ENCODE results near the gene FOXL2NB.
"Not testable (repeated sequence)": the region's sequence is repeated elsewhere in the genome, so short reads cannot be mapped to it uniquely, and the experiment has no call there.

The FOXL2NB gene

GRCh38 chr3:138946663-138947494 lies at the start of gene FOXL2NB, which contains the start of gene FOXL2:
Gene FOXL2NB, plus strand, starts transcription at chr3:138947217. Its CDS starts 148 bp downstream, at chr3:138947365.
Gene FOXL2, minus strand, starts transcription at chr3:138947137. Its CDS starts 415 bp downstream, at chr3:138946722.
- peak; percentile 35 for DNase-seq

DNA sequence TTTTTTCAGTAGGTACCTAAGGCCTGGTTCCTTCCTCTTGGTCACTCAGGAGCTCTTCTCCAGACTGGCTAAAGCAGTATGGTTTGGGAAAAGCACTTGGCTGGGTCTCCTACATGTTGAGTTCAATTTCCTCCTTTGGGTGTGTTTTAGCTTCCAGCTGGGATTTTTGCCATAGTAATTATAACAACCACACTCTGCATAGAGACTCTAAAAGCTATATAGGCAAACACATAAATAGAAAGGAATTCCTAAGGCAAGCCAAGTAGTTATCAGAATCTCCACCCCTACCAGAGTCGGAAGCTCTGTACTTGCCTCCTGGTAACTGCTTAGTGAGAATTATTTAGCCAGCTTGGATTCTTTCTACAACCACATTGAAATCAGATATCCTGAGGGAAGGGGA lies 48.7 kb upstream of the FOXL2NB start:
- no peak for DNase-seq

GRCh38 chr3:138898708-138899107 lies 48.3 kb upstream of the FOXL2NB start:
- no peak for DNase-seq

DNA sequence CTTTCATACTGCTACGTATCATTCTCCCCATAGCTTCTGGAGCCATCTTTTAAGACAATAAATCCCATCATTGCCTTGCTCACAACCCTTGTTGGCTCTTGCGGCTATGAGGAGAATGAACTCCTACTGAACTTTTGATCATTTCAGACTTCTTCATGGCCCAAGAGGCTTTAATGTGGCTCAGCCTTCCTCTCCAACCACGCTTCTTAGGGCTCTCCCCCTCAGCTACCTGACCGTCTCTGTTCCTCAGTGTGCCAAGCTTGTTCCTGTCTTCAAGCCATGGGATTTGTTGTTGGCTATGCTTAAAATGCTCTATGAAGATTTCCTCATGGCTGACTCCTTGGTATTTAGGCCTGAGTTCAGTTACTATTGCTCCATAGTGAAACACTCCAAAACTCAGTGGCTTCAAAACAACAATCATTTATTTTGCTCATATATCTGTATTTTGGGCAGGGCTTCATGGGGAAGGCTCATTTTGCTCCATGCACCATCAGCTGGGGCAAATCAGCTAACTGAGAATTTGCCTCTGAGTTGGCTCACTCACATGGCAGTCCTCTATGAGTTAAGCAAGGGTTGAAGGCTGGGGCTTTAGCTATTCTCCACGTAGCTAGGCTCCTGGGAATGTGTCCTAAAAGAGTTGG lies 47.5 kb upstream of the FOXL2NB start:
- DNase-seq = no peak

DNA sequence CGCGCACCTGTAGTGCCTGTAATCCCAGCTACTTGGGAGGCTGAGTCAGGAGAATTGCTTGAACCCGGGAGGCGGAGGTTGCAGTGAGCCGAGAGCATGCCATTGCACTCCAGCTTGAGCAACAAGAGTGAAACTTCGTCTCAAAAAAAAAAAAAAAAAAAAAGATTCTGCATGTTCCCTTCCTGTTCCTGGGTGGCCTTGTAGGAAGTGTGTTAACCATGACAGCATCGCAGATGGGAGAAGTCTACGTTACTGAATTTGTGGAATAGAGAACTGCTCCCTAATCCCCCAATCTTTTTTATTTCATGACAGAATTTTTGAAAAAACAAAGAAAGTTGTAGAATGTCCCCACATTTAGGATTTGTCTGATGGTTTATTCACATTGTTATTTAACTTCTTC lies 45.5 kb upstream of the FOXL2NB start:
- no peak for DNase-seq

DNA sequence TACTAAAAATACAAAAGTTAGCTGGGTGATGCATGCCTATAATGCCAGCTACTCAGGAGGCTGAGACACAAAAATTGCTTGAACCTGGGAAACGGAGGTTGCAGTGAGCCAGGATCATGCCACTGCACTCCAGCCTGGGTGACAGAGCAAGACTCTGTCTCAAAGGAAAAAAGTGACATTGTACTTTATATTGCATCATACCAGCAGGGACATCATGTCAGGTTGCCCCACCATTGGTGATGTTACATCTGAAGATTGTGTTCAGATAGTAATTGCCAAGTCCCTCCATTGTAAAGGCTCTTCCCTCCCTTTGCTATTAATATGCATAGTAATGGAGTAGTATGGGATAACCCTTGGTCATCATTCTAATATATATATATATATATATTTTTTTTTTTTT lies 44.8 kb upstream of the FOXL2NB start:
- DNase-seq = no peak

- no peak for DNase-seq
Observed at GRCh38 chr3:138907539-138907938, 39.5 kb upstream of the FOXL2NB start.

- DNase-seq = no peak
Observed at GRCh38 chr3:138908846-138909245, 38.2 kb upstream of the FOXL2NB start.

DNA sequence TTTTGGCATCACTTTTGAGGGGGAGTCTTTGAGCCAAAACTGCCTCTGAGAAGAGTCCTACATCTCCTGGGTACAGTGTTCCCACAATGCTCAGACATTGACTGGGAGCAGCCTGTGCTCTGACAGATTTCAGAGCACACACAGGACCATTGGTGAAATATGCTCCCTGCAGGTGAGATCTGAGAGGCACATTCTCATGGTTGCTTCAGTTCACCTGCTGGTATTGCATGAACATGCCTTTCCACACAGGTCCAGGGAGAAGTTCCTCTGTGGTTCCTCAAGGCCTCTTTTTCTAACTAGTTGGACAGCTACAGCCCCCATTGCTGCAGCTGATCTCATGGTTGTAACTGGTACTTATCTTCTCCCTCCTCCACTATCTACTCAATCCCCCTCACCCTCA lies 37.1 kb upstream of the FOXL2NB start:
- DNase-seq = no peak

DNA sequence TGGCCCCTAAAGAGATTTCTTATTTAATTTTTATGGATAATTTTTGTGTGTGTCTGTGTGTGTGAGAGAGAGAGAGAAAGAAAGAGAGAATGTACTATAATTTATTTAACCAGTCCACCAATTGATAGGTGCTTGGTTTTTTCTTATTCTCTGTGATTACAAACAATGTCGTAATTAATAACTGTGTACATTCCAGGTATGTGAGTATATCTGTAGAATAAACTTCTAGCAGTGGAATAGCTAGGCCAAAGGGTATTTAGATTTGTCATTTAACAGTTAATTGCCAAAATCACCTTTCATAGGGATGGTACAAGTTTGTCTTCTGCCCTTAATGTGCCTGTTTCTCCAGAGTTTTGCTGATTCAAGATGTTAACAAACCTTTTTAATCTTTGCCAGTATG lies 35.4 kb upstream of the FOXL2NB start:
- no peak for DNase-seq

DNA sequence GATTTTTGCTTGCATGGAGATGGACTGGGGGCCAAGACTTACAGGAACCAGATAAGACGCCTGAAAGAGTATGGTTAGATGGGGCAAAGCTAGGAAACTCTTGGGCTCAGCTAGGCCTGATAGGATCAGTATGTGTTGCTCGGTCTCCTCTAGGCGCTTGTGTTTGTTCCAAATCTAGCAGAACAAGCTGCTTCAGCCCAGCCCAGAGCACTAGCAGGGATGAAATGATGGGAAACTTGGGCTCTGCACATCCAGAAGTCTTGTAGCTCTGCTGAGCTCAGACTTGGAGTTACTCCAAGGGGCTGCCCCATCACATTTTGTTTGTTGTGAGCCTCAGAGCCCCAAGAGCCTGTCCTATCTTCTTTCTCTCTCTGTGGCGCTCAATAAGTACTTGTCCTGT lies 34.8 kb upstream of the FOXL2NB start:
- no peak for DNase-seq

DNA sequence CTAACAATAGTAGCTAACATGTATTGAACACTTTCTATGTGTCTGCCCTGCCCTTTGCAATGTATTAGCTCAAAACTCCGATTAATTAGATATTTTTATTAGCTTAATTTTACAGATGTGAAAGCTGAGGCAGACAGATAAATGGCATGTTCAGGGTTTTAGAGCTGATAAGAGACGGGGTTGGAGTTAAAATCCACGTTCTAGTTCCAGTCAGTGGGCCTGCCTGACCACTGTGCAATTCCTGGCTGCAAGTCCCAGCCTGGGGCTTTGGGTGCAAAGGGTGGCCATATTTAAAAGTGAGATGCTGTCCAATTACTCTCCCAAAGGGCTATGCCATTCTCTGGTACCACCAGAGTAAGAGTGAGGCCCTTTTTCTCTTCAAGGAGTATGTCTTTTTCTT lies 33.3 kb upstream of the FOXL2NB start:
- DNase-seq = no peak

- no peak for DNase-seq
Observed at GRCh38 chr3:138914870-138915502, 32.0 kb upstream of the FOXL2NB start.

GRCh38 chr3:138915503-138916498 lies 31.2 kb upstream of the FOXL2NB start:
- DNase-seq = peak; percentile 87

GRCh38 chr3:138916824-138917223 lies 30.2 kb upstream of the FOXL2NB start:
- DNase-seq = no peak

GRCh38 chr3:138919325-138919724 lies 27.7 kb upstream of the FOXL2NB start:
- DNase-seq = no peak

- DNase-seq = no peak
Observed at GRCh38 chr3:138921316-138922292, 25.4 kb upstream of the FOXL2NB start.

GRCh38 chr3:138922400-138922799 lies 24.6 kb upstream of the FOXL2NB start:
- DNase-seq = not testable (repeated sequence)

- DNase-seq = peak; percentile 87
Observed at GRCh38 chr3:138923531-138923994, 23.5 kb upstream of the FOXL2NB start.

DNA sequence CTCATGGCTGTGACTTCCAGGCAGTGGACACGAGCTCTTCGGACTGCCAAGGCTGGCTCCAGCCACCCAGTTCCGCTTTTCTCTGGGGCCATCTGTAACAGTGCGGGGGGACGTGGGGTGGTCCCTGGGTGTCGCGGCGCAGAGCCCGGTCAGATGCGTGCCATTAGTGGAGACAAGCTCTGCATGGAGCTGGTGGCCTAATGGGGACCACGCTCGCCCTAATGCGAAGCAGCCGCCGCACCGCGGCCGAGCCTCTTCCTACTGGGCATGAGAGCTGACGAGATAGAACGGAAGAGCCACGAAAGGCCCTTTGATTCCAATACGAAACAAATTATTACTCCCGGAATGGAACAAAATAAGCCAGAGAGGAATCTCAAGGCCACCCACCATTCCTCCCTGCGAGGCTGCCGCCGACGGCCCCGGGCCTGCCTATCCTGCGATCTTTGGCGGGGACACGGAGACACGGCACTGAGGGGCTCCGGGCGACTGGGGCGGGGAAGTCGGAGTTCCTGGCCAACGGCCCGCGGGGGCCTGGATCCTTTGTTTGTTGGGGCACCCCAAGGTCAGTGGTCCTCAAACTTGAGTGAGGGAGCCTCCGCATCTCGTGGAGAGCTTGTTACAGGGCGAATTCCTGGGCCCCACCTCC lies 18.2 kb upstream of the FOXL2NB start:
- no peak for DNase-seq

Data from activated CD4-positive, alpha-beta T cell treated with anti-CD3 and anti-CD28 coated beads, Interleukin-10, Interleukin-2, amounts not matched to agents 100 ng/mL and 50 ng/mL, durations not matched to agents 16 hours and 8 hours (primary cell).